Measurements from ENCODE around the gene IL12RB2. TPM values are rescaled to one million over a fixed set of nuclear protein-coding genes. Genes with fewer than 3 reads are reported as not detected.

Gene IL12RB2
- total RNA-seq, 1 experiment from 2014 or later, result 0.22 TPM

GRCh38 chr1:67371681-67372080 is 64.0 kb downstream of the IL12RB2 start:
- Histone ChIP-seq H3K9me3 (ENCODE audit: control insufficient read depth in 1 of 2, insufficient read depth in 1 of 2, low read depth in 1 of 2, low read length in 2 of 2) (no peaks in the 10 kb centered on the region), H3K4me1 (ENCODE audit: control insufficient read depth in 1 of 2, insufficient read depth in 2 of 2, low read length in 2 of 2) (no peaks in the 10 kb centered on the region; a peak in 1 of 4 replicates), H3K9me2 (ENCODE audit: insufficient read depth) (no peaks in the 10 kb centered on the region), H3K9ac (ENCODE audit: low read length) (no peak overlapping the region), H3K27ac (ENCODE audit: low read depth, low read length) (no peak overlapping the region), H2AFZ (ENCODE audit: low read depth, low read length, poor library complexity, severe bottlenecking) (no peak overlapping the region), H4K20me1 (ENCODE audit: insufficient read depth) (no peaks in the 10 kb centered on the region), H3K27me3 (ENCODE audit: insufficient read depth, low read length) (no peaks in the 10 kb centered on the region), H3K4me2 (ENCODE audit: low read length) (no peak overlapping the region), H3K4me3 (replicated peaks in 1 of 2; ENCODE audit: low read depth in 1 of 2, low read length in 2 of 2) (no peak overlapping the region), H3K36me3 (ENCODE audit: control insufficient read depth in 1 of 2, insufficient read depth in 2 of 2, low read length in 2 of 2) (no peaks in the 10 kb centered on the region), H3K79me2 (ENCODE audit: insufficient read depth, low read length) (no peaks in the 10 kb centered on the region)
- no peak for DNase-seq (ENCODE audit: low read depth, low spot score)
- intact Hi-C loops (cut with micrococcal nuclease), result no loop called here
- RAD21 ChIA-PET (ENCODE audit: low non-redundant PET in 1 of 2, low total read pairs in 2 of 2, uncharacterized antibody in 2 of 2, unreplicated experiment in 2 of 2), result no interaction called here
- POLR2A ChIA-PET, result no interaction called here
- CTCF ChIA-PET, result no interaction called here
- no peak for ATAC-seq
- no TSS peak for BruUV-seq (replicated peaks)
- TF ChIP-seq EZH2 (IDR thresholded peaks at IDR 0.05) (no peak), SP1 (IDR thresholded peaks at IDR 0.05; ENCODE audit: low read depth) (no peak), FOSL1 (IDR thresholded peaks at IDR 0.05; ENCODE audit: low read depth) (no peak), CEBPB (IDR thresholded peaks at IDR 0.05; ENCODE audit: low read depth) (no peak), SIN3A (IDR thresholded peaks at IDR 0.05; ENCODE audit: low read depth) (no peak), ZFX (IDR thresholded peaks at IDR 0.05) (no peak), YY1 (IDR thresholded peaks at IDR 0.05; ENCODE audit: extremely low read depth, insufficient replicate concordance, low read depth, low read length) (no peak), ZNF274 (IDR thresholded peaks at IDR 0.05; ENCODE audit: low read depth, low read length) (no peak), REST (IDR thresholded peaks at IDR 0.05; ENCODE audit: low read depth) (no peak), TCF7L2 (IDR thresholded peaks at IDR 0.05; ENCODE audit: borderline replicate concordance, extremely low read depth, insufficient read depth, insufficient read length) (no peak), ZBTB33 (IDR thresholded peaks at IDR 0.05; ENCODE audit: extremely low read depth, insufficient replicate concordance, low read length) (no peak), POLR2AphosphoS5 (IDR thresholded peaks at IDR 0.05; ENCODE audit: low read depth, low read length) (no peak), ATF3 (IDR thresholded peaks at IDR 0.05) (no peak), JUND (IDR thresholded peaks at IDR 0.05) (no peak), POLR2A (IDR thresholded peaks at IDR 0.05; ENCODE audit: borderline replicate concordance, extremely low read depth, insufficient read depth, insufficient read length) (no peak)
